Stimulated activated naive CD8-positive, alpha-beta T cell treated with anti-CD3 and anti-CD28 coated beads, Interleukin-15, Interleukin-2, amounts not matched to agents 100 ng/mL and 50 ng/mL, for 24 hours (primary cell): ENCODE results near the gene GALNT18.

Experiments
- H3K27ac Mint-ChIP-seq: one replicate; pipeline ENCODE4 v1.8.0; 2021; ENCODE audit warnings: mild to moderate bottlenecking, mixed read lengths
- H3K27me3 Mint-ChIP-seq: one replicate; pipeline ENCODE4 v1.8.0; 2021; ENCODE audit warnings: mixed read lengths
- H3K36me3 Mint-ChIP-seq: one replicate; pipeline ENCODE4 v1.8.0; 2021; ENCODE audit warnings: low read depth, mixed read lengths
- H3K4me1 Mint-ChIP-seq: one replicate; pipeline ENCODE4 v1.8.0; 2021; ENCODE audit warnings: low read depth, mixed read lengths
- H3K4me3 Mint-ChIP-seq: one replicate; pipeline ENCODE4 v1.8.0; 2021; ENCODE audit warnings: mild to moderate bottlenecking, mixed read lengths
- H3K9me3 Mint-ChIP-seq: one replicate; pipeline ENCODE4 v1.8.0; 2021; ENCODE audit warnings: mixed read lengths

The GALNT18 gene

GRCh38 chr11:11640996-11641395, 19.2 kb upstream of the GALNT18 start:
- Mint-ChIP-seq H3K27ac (no peak overlapping the region), H3K27me3 (peaks cover 33% of the 10 kb centered on the region), H3K4me1 (no peaks in the 10 kb centered on the region), H3K4me3 (no peak overlapping the region), H3K9me3 (no peaks in the 10 kb centered on the region), H3K36me3 (no peaks in the 10 kb centered on the region)

- H3K9me3 Mint-ChIP-seq = no peaks in the 10 kb centered on the region
- no peaks in the 10 kb centered on the region for H3K4me1 Mint-ChIP-seq
Observed at GRCh38 chr11:11640152-11640551, 18.3 kb upstream of the GALNT18 start.

GRCh38 chr11:11636671-11637070, 14.9 kb upstream of the GALNT18 start:
- H3K4me1 Mint-ChIP-seq = no peaks in the 10 kb centered on the region
- H3K27me3 Mint-ChIP-seq = peaks cover 17% of the 10 kb centered on the region
- H3K9me3 Mint-ChIP-seq = no peaks in the 10 kb centered on the region
- no peak overlapping the region for H3K27ac Mint-ChIP-seq
- no peak overlapping the region for H3K4me3 Mint-ChIP-seq
- no peaks in the 10 kb centered on the region for H3K36me3 Mint-ChIP-seq

More at GRCh38 chr11:11640152-11640551, 18.3 kb upstream of the GALNT18 start:
- no peak overlapping the region for H3K27ac Mint-ChIP-seq
- no peaks in the 10 kb centered on the region for H3K36me3 Mint-ChIP-seq
- peaks cover 28% of the 10 kb centered on the region for H3K27me3 Mint-ChIP-seq
- H3K4me3 Mint-ChIP-seq = no peak overlapping the region

GRCh38 chr11:11635443-11635842, 13.6 kb upstream of the GALNT18 start:
- no peak overlapping the region for H3K4me3 Mint-ChIP-seq
- no peaks in the 10 kb centered on the region for H3K36me3 Mint-ChIP-seq
- H3K27ac Mint-ChIP-seq = no peak overlapping the region
- no peaks in the 10 kb centered on the region for H3K9me3 Mint-ChIP-seq
- H3K27me3 Mint-ChIP-seq = peaks cover 15% of the 10 kb centered on the region
- H3K4me1 Mint-ChIP-seq = no peaks in the 10 kb centered on the region

- Mint-ChIP-seq H3K27ac (no peak overlapping the region), H3K27me3 (peaks cover 32% of the 10 kb centered on the region), H3K4me3 (no peak overlapping the region), H3K4me1 (no peaks in the 10 kb centered on the region), H3K36me3 (no peaks in the 10 kb centered on the region), H3K9me3 (no peaks in the 10 kb centered on the region)
Observed at GRCh38 chr11:11629368-11629767, 7.6 kb upstream of the GALNT18 start.

- no peaks in the 10 kb centered on the region for H3K4me1 Mint-ChIP-seq
- H3K27ac Mint-ChIP-seq = no peak overlapping the region
- no peak overlapping the region for H3K4me3 Mint-ChIP-seq
- no peaks in the 10 kb centered on the region for H3K9me3 Mint-ChIP-seq
- H3K27me3 Mint-ChIP-seq = peaks cover 39% of the 10 kb centered on the region
- no peaks in the 10 kb centered on the region for H3K36me3 Mint-ChIP-seq
Observed at GRCh38 chr11:11628651-11629050, 6.8 kb upstream of the GALNT18 start.

GRCh38 chr11:11626128-11626527, 4.3 kb upstream of the GALNT18 start:
- no peak overlapping the region for H3K27ac Mint-ChIP-seq
- H3K36me3 Mint-ChIP-seq = no peaks in the 10 kb centered on the region
- no peak overlapping the region for H3K4me3 Mint-ChIP-seq
- H3K27me3 Mint-ChIP-seq = peaks cover 48% of the 10 kb centered on the region
- H3K9me3 Mint-ChIP-seq = no peaks in the 10 kb centered on the region
- peaks cover 5% of the 10 kb centered on the region for H3K4me1 Mint-ChIP-seq

GRCh38 chr11:11624926-11625325, 3.1 kb upstream of the GALNT18 start:
- no peaks in the 10 kb centered on the region for H3K36me3 Mint-ChIP-seq
- H3K27ac Mint-ChIP-seq = no peak overlapping the region
- H3K4me1 Mint-ChIP-seq = peaks cover 9% of the 10 kb centered on the region
- H3K27me3 Mint-ChIP-seq = peaks cover 47% of the 10 kb centered on the region
- no peak overlapping the region for H3K4me3 Mint-ChIP-seq
- H3K9me3 Mint-ChIP-seq = no peaks in the 10 kb centered on the region

GRCh38 chr11:11624204-11624603, 2.4 kb upstream of the GALNT18 start:
- Mint-ChIP-seq H3K4me1 (peaks cover 9% of the 10 kb centered on the region), H3K27ac (no peak overlapping the region), H3K27me3 (peaks cover 54% of the 10 kb centered on the region)

GRCh38 chr11:11622772-11623171, 967 bp upstream of the GALNT18 start:
- peaks cover 65% of the 10 kb centered on the region for H3K27me3 Mint-ChIP-seq
- H3K36me3 Mint-ChIP-seq = no peaks in the 10 kb centered on the region
- H3K4me1 Mint-ChIP-seq = peaks cover 9% of the 10 kb centered on the region
- no peak overlapping the region for H3K27ac Mint-ChIP-seq
- H3K4me3 Mint-ChIP-seq = no peak overlapping the region
- H3K9me3 Mint-ChIP-seq = no peaks in the 10 kb centered on the region

More at GRCh38 chr11:11624204-11624603, 2.4 kb upstream of the GALNT18 start:
- Mint-ChIP-seq H3K4me3 (no peak overlapping the region), H3K36me3 (no peaks in the 10 kb centered on the region), H3K9me3 (no peaks in the 10 kb centered on the region)

- H3K9me3 Mint-ChIP-seq = no peaks in the 10 kb centered on the region
- no peak overlapping the region for H3K4me3 Mint-ChIP-seq
- H3K27ac Mint-ChIP-seq = no peak overlapping the region
- peaks cover 9% of the 10 kb centered on the region for H3K4me1 Mint-ChIP-seq
- peaks cover 66% of the 10 kb centered on the region for H3K27me3 Mint-ChIP-seq
- no peaks in the 10 kb centered on the region for H3K36me3 Mint-ChIP-seq
Observed at GRCh38 chr11:11622340-11622706, 518 bp upstream of the GALNT18 start.

GRCh38 chr11:11620921-11621572, 758 bp downstream of the GALNT18 start:
- Mint-ChIP-seq H3K27ac (peak overlapping the region; percentile 68), H3K27me3 (peaks cover 71% of the 10 kb centered on the region), H3K36me3 (no peaks in the 10 kb centered on the region), H3K4me1 (peaks cover 9% of the 10 kb centered on the region), H3K9me3 (no peaks in the 10 kb centered on the region), H3K4me3 (peak overlapping the region; percentile 84)

GRCh38 chr11:11620173-11620920, 1.5 kb downstream of the GALNT18 start:
- Mint-ChIP-seq H3K4me3 (peak overlapping the region; percentile 84), H3K9me3 (no peaks in the 10 kb centered on the region), H3K4me1 (peaks cover 9% of the 10 kb centered on the region), H3K27me3 (peaks cover 70% of the 10 kb centered on the region), H3K27ac (peak overlapping the region; percentile 68), H3K36me3 (no peaks in the 10 kb centered on the region)

- no peaks in the 10 kb centered on the region for H3K9me3 Mint-ChIP-seq
- H3K36me3 Mint-ChIP-seq = no peaks in the 10 kb centered on the region
- H3K4me1 Mint-ChIP-seq = peaks cover 9% of the 10 kb centered on the region
- H3K27me3 Mint-ChIP-seq = peaks cover 59% of the 10 kb centered on the region
- no peak overlapping the region for H3K27ac Mint-ChIP-seq
- no peak overlapping the region for H3K4me3 Mint-ChIP-seq
Observed at GRCh38 chr11:11618973-11619435, 2.8 kb downstream of the GALNT18 start.

- Mint-ChIP-seq H3K27ac (no peak overlapping the region), H3K9me3 (no peaks in the 10 kb centered on the region), H3K36me3 (no peaks in the 10 kb centered on the region), H3K4me1 (no peaks in the 10 kb centered on the region), H3K27me3 (peaks cover 40% of the 10 kb centered on the region), H3K4me3 (no peak overlapping the region)
Observed at GRCh38 chr11:11615086-11615485, 6.7 kb downstream of the GALNT18 start.
